ENCODE measurements around the gene PCSK5.
"Not testable (repeated sequence)": the region's sequence is repeated elsewhere in the genome, so short reads cannot be mapped to it uniquely, and the experiment has no call there.

PCSK5 gene

DNA sequence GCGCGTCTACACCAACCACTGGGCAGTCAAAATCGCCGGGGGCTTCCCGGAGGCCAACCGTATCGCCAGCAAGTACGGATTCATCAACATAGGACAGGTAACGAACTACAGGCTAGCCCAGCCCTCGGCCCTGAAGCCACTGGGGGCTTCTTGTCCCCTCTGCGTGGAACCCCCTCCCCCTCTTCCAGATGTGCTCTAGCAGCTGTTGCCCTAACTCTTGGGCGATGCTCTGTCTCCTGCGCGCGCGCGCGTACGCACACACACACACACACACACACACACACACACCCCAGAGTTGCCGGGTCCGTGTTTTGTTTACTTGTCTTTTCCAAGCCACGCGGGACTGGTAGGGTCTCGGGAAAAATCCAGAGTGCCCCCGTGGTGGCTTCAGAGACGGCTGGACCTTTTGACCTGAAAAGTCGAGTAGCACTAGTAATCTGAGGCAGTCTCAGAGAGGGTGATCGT lies 836 bp downstream of the PCSK5 start:
- DNase-seq, result peak in 1 of 2 experiments; percentile 12

- no peak for DNase-seq
These were observed 1.3 kb downstream of the PCSK5 start for GRCh38 chr9:75891771-75892215.

DNA sequence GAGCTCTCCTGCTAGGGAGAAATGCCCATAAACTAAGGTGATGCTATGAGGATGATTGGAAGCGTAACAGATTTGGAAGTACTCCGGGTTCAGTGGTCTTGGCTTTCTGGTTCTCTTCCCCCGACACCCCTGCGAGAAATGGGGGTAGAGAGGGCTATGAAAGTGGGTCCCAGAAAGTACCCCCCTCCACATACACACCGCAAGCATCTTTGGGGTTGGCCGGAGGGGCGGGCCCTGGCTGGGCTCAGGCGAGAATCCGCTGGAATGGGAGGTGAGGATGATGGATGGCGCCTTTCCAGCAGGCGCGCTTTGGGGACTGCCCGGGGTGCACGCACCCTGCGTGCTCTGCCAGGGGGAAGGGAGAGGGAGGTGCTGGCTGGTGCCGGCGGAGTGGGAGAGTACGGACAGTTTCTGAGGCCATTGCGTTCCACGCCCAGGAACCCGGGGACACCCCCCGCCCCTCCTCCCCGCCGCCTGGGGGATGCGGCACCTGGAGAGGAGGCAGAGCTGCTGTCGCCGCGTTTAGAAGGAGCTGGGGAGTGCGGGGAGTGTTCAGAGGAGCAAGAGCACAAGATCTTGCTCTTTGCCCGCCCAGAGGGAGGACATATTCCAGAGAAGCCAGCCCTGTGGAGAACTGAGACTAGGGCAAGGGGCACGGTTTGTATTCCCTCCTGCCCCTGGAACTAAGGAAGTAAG lies 1.9 kb downstream of the PCSK5 start:
- peak; percentile 5 to 7 for DNase-seq

DNA sequence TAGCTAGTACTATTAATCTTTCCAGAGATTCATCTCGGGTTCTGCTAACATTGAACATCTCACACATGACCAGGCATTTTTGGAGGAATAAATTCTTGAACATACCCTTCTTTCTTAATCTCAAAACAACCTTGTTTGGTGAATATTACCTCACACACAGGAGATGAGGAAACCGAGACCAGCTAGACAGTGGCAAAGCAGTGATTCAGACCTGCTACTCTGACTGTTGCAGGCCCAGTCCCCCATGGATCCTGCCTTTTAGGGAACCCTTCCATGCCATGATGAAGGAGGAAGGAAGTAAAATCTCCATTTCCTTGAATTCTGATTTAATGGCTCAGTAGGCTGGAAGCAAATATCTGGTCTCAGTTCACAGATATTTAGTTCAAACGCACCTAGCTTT lies 2.6 kb downstream of the PCSK5 start:
- no peak for DNase-seq

GRCh38 chr9:75894566-75894965 lies 4.1 kb downstream of the PCSK5 start:
- no peak for DNase-seq

DNA sequence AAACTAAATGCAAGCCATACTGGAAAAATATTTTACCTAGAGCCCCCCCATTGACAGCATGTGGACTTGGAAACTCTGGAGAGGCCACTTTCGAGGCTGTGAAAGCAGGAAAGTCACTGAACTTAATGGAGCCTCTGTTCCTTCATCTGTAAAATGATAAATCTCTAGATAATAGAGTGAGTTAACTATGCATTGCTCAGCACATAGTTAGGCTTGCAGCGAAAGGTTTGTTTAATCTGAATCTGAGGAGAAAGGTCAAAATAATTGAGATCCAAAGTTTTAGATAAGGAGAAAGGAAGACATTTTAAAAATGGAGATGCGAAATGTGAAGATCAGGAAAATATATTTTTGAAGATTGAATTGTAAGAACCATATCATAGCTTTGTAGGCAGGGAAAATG lies 4.6 kb downstream of the PCSK5 start:
- DNase-seq, result no peak

DNA sequence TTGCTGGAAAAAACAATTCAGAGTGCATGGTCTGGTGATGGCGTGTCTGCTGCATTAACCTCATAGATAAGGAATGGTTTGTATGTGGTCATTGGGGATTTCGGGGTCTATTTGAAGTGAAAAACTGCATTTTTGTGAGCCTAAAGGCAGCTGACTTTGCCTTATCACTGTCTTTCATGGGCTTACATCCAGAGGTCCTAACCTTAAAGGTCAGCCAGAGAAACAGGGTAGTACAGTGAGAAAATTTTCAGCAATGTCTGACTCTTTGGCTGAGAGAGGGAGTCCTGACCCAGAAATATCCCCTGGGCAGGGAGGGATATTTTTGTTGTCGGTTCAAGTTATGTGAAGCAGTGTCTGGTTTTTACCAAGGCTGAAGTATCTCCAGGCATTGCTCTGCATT lies 5.7 kb downstream of the PCSK5 start:
- DNase-seq, result no peak

DNA sequence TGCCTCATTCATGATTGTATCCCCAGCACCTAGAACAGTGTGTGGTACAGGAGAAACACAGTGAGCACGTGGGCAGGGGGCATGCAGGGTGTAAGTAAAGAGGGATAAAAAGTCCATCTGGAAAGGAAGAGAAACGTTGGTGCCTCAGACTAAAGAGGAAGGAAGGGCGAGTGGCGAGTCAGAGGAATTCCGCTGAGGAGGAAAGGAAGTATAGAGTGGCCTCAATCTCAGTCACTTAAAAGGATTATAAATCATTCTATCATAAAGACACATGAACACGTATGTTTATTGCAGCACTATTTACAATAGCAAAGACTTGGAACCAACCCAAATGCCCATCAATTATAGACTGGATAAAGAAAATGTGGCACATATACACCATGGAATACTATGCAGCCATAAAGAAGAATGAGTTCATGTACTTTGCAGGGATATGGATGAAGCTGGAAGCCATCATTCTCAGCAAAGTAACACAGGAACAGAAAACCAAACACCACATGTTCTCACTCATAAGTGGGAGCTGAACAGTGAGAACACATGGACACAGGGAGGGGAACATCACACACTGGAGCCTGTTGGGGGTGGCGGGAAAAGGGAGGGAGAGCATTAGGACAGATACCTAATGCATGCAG lies 10.5 kb downstream of the PCSK5 start:
- not testable (repeated sequence) for DNase-seq

- DNase-seq, result no peak
These were observed 13.4 kb downstream of the PCSK5 start for GRCh38 chr9:75903785-75904360.

DNA sequence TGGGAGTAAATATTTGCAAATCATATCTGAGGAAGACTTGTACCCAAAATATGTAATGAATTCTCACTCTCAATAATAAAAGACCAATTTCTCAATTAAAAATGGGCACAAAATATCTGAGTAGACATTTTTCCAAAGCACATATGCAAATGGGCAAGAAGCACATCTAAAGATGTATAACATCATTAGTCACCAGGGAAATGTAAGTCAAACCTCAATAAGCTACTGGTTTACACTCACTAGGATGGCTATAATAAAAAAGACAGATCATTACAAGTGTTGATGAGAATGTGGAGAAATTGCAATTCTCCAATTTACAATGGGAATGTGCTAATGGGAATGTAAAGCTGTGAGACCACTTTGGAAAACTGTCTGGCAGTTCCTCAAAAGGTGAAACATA lies 13.9 kb downstream of the PCSK5 start:
- no peak for DNase-seq

DNA sequence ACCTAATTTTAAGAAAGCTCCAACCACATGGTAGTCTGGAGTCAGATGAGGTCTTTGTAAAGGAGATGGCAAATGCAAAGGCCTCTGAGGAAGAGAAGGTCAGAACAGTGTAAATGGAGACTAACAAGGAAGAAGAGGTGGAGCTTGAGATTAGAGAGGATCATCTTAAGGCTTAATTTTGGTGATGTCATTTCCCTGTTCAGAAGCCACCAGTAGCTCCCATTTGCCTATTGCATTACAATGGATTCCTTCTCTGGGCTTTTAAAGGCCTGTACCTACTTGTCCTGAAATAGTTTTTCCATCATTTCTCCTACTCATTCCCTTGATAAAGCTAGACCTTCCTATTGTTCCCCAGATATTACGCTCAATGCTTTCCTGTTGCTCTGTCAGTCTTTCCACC lies 16.1 kb downstream of the PCSK5 start:
- no peak for DNase-seq

GRCh38 chr9:75907329-75907728 lies 16.9 kb downstream of the PCSK5 start:
- no peak for DNase-seq

DNA sequence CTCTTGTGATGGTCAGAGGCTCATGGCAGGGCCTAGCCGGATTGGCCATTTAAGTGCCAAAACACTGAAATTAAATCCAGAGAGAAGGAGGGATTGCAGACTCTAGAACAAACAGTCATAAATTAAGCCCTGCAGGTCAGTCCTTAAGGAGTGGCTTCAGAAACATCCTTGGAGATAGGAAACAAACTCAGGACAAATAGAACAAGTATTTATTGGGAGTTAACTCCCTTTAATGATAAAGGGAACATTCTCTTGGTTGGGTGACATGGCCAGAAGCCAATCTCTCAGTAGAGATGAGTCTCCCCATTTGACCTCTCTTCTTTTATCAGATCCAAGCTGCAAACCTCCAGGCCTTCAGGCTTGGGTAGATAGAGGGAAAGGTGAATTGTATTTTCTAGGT lies 17.4 kb downstream of the PCSK5 start:
- no peak for DNase-seq

DNA sequence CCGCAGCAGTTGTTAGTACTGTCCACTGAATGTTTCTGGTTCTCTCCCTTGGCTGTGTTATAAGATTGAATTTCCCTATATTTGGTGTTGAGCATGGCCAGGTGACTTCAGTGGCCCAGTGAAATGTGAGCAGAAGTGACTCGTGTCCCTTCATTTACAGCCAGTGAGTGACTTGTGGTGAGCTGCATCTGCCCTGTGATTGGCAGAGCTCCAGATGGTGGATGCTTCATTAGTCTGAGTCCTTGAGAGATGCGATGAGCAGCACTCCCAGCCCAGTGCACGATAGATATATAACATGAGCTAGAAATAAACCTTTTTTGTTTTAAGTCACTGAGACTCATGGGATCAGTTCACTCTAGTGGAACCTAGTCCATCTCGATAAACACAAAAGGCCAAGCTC lies 19.3 kb downstream of the PCSK5 start:
- DNase-seq, result peak in 1 of 2 experiments; percentile 69

DNA sequence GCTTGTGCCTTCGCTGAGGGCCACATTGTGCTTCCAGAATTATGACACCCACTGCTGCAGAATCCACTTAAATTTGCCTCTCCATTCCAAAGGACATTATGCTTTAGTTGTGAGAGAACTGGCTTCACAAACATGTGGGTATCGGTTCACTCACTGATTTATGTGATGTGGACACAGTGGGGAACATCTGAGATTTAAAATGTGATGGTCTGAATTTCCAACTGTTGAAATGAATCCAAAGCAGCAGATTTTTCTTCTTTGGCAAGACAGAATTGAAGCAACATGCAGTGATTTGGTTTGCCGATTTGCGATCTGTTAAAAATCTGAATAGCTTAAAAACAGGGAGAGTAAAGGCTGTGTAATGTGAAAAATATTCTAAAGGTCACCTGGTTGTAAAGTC lies 20.3 kb downstream of the PCSK5 start:
- DNase-seq, result no peak

GRCh38 chr9:75911390-75911789 lies 20.9 kb downstream of the PCSK5 start:
- no peak for DNase-seq

DNA sequence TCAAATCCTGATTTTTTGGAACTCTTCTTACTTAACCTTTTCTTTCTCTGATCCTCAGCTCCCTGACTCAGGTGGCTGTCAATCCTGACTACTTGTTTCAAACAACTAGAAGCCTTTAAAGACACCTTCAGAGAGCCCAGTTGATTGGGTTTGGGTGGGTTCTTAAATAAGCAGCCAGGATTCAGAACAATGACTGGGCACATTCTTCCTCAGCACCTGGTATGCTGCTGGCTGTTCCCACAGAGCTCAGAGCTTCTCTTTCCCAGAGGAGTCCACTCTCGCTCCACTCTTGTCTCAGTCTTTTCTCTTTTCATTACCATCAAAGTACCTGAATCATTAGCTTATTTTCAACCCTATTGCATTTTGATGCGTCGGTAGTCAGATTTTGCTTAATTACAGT lies 22.5 kb downstream of the PCSK5 start:
- DNase-seq, result no peak

DNA sequence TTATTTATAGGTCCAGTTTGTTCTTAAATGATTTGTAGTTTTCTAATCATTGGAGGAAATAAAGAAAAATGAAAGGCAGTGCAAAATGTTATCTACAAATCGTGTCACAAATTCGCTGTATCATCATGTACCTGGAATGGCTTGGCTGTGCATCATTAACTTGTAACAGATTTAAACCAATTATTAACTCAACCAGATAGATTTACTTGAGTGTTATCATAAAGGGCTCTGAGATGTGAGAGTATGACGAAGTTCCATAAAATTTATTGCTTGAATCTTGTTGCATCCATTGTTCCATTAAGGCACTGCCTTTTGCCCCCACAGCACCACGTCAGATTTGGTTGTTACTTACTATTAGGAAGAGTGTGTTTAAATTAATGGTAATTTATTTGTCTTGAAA lies 23.5 kb downstream of the PCSK5 start:
- no peak for DNase-seq

GRCh38 chr9:75914883-75915452 lies 24.5 kb downstream of the PCSK5 start:
- DNase-seq, result no peak

DNA sequence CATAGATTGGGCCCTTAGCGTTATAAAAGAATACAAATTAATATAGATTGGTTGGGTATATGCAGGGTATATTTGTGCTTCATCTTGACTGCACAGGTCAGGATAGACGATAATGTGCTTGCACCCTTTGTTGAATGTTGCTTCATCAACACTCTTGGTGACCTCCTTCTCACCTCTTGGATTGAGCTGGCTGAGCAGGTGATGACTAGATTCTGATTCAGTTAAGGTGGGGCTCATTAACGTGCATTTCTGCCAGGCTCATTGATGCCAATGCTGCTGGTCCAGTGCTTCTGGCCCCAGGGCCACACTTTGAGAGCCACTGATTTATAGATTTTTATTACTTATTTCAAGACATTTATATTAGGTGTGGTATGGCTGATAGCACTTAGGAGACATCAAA lies 27.7 kb downstream of the PCSK5 start:
- DNase-seq, result no peak

DNA sequence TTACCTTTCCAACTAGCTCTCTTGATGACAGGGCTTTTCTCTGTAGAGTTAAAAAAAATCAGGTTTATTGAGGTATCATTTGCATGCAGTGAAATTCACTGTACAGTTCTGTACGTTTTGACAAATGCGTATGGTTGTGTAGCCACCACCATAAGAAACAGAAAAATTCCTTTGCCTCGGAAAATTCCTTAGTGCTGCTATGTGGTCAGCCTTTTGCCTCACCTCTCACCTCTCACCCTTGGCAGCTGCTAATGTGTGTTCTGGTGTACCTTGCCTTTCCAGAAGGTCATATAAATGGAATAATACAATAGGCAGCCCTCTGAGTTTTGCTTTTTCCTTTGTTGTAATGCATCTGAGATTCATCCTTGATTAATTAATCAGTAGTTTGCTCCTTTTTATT lies 28.4 kb downstream of the PCSK5 start:
- no peak for DNase-seq

DNA sequence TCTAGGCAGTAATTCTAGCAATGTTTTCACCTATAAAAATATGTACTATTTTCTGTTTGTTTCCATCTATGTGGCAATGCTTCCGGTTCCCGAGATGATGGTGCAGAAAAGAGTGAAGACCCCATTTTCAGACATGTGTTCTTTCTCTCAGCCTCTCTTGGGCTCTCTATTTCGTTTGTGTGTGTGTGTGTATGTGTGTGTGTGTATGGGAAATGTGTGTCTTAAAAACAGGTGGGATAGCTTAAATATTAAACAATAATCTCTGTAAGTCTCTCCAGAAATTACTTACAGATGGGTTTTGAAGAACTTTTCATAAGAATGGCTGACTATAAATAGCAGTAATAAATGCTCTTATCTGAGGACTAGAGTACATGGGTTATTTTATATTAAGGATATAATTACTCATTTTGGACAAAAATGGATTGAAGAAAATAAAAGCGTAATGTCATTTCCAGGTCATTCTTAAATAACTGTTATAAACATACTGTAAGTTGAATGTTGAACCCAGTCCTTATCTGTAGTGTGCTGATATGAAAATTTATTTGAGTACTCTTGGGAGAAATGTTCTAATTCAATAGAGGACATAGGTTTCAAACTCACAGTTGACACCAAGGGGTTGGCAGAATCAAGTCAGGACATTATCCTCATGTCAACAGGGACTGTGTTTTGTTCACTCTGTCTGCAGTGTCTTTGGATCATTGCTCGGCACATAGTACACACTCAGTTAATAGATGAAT lies 31.1 kb downstream of the PCSK5 start:
- DNase-seq, result no peak

- DNase-seq, result no peak
These were observed 35.9 kb downstream of the PCSK5 start for GRCh38 chr9:75926385-75926784.
